Activated CD8-positive, alpha-beta T cell treated with anti-CD3 and anti-CD28 coated beads for 36 hours (primary cell): Measurements from ENCODE around the gene LGR4. TPM values are rescaled to one million over a fixed set of nuclear protein-coding genes. Genes with fewer than 3 reads are reported as not detected.
"Not testable (repeated sequence)": the region's sequence is repeated elsewhere in the genome, so short reads cannot be mapped to it uniquely, and the experiment has no call there.

Experiments used
- ATAC-seq: fragments of 200-7000 bp; cut with Tn5 transposase; one replicate; pipeline ENCODE4 v1.10.0; 2021; ENCODE audit warnings: mild to moderate bottlenecking, moderate library complexity
- CTCF ChIA-PET: fragments of 350-600 bp; sonication (Branson Sonifier 250); formaldehyde crosslinking; loops from one replicate; lab custom pipeline; 2021; ENCODE audit warnings: antibody characterized with exemption; lab: Charles Lee
- POLR2A ChIA-PET: fragments of 350-600 bp; sonication (Branson Sonifier 250); formaldehyde crosslinking; loops from one replicate; lab custom pipeline; 2021; ENCODE audit warnings: antibody characterized with exemption; lab: Charles Lee
- DNase-seq: peaks from one replicate; pipeline ENCODE4 v3.0.0-alpha.2; 2020
- H3K27ac Mint-ChIP-seq: one replicate; pipeline ENCODE4 v1.8.0; 2021; ENCODE audit warnings: mild to moderate bottlenecking, mixed read lengths
- H3K27me3 Mint-ChIP-seq: one replicate; pipeline ENCODE4 v1.8.0; 2021; ENCODE audit warnings: mixed read lengths
- H3K36me3 Mint-ChIP-seq: one replicate; pipeline ENCODE4 v1.8.0; 2021; ENCODE audit warnings: low read depth, mixed read lengths
- H3K4me1 Mint-ChIP-seq: one replicate; pipeline ENCODE4 v1.8.0; 2021; ENCODE audit warnings: low read depth, mixed read lengths
- H3K4me3 Mint-ChIP-seq: one replicate; pipeline ENCODE4 v1.8.0; 2021; ENCODE audit warnings: mild to moderate bottlenecking, moderate library complexity, mixed read lengths
- H3K9me3 Mint-ChIP-seq: one replicate; pipeline ENCODE4 v1.8.0; 2021; ENCODE audit warnings: mixed read lengths
- CTCF ChIP-seq: fragments of 200-600 bp; IDR thresholded peaks from one replicate; pipeline ENCODE4 v1.8.0; 2022; ENCODE audit warnings: antibody characterized with exemption, mild to moderate bottlenecking
- intact Hi-C: fragments of 100-400 bp; cut with micrococcal nuclease; formaldehyde crosslinking; loops from one replicate; pipeline ENCODE4 v1.10.0; 2022
- total RNA-seq, 2 experiments: library from RNA; stranded (reverse); gene quantifications; one replicate each; pipeline ENCODE4 v1.2.3, GENCODE V29; 2021

LGR4 gene
- total RNA-seq, 2 experiments from 2014 or later = 0.09 TPM; not detected in 1

- DNase-seq (no peak), ATAC-seq (no peak)
- no peaks in the 10 kb centered on the region for H3K27me3 Mint-ChIP-seq
- no peak overlapping the region for H3K4me3 Mint-ChIP-seq
- H3K27ac Mint-ChIP-seq = no peak overlapping the region
- no peak for TF ChIP-seq CTCF
- no peaks in the 10 kb centered on the region for H3K9me3 Mint-ChIP-seq
- H3K4me1 Mint-ChIP-seq = no peaks in the 10 kb centered on the region
- ChIA-PET CTCF (no interaction called here), POLR2A (no interaction called here)
- peaks cover 11% of the 10 kb centered on the region for H3K36me3 Mint-ChIP-seq
- intact Hi-C loops = no loop called here
Measured at GRCh38 chr11:27347359-27348339, 124.9 kb downstream of the LGR4 start.

DNA sequence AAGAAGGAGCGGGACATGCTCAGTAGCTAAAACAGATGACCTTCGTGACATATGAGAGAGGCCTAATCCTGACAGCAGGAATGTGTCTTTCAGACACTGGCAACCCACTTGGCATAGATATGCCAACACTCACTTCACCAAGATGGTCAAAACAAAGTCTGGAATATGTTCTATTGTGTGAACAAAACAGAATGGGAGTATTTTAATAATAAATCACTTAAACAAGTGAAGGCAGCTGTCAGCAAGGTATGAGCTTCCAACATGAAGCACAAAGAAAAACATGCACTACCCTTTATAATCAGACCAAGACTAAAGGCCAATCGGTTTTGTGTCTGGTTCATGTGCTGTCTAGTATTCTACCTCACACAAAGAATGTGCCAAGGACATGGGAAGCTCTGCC is 132.6 kb downstream of the LGR4 start:
- no peak for TF ChIP-seq CTCF

GRCh38 chr11:27334764-27335163 is 137.8 kb downstream of the LGR4 start:
- not testable (repeated sequence) for H3K27me3 Mint-ChIP-seq, H3K9me3 Mint-ChIP-seq, DNase-seq

More for the DNA sequence above, 132.6 kb downstream of the LGR4 start:
- Mint-ChIP-seq H3K36me3 (peaks cover 2% of the 10 kb centered on the region), H3K9me3 (no peaks in the 10 kb centered on the region), H3K27ac (no peak overlapping the region), H3K4me3 (no peak overlapping the region), H3K27me3 (no peaks in the 10 kb centered on the region), H3K4me1 (no peaks in the 10 kb centered on the region)
- ChIA-PET CTCF (interaction anchor here (0.7 kb wide), 1 partner anchor 42 kb away, joined by 3 read pairs; no protein-coding TSS in a partner anchor), POLR2A (interaction anchor here (0.5 kb wide), 1 partner anchor 164 kb away, joined by 3 read pairs; no protein-coding TSS in a partner anchor)
- no peak for ATAC-seq
- intact Hi-C loops = no loop called here
- DNase-seq = no peak

DNA sequence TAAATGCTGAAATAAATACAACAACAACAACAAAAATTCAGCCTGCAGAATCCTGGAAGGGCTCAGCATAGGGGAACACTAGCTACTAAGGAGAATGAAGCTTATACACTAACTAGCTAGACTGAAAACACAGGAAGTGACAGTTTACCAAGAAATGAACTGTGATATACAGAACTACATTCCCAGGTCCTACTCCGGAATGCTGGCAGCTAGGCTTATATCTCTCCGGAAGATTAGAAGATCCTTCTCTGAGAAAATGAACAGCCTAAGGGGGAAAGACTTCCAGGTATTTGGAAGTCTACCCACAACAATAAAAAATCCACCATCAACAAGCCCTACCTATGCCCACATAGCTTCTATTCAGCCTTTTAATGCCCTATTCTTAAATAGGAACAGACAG is 140.6 kb downstream of the LGR4 start:
- peaks cover 6% of the 10 kb centered on the region for H3K36me3 Mint-ChIP-seq
- peaks cover 1% of the 10 kb centered on the region for H3K9me3 Mint-ChIP-seq
- H3K27me3 Mint-ChIP-seq = no peaks in the 10 kb centered on the region
- CTCF ChIA-PET = no interaction called here
- intact Hi-C loops = no loop called here
- H3K4me1 Mint-ChIP-seq = no peaks in the 10 kb centered on the region
- DNase-seq = no peak
- no peak for TF ChIP-seq CTCF
- H3K27ac Mint-ChIP-seq = no peak overlapping the region
- H3K4me3 Mint-ChIP-seq = no peak overlapping the region
- ATAC-seq = no peak
- POLR2A ChIA-PET = no interaction called here

More at GRCh38 chr11:27334764-27335163, 137.8 kb downstream of the LGR4 start:
- ATAC-seq, POLR2A ChIA-PET, H3K4me3 Mint-ChIP-seq, H3K36me3 Mint-ChIP-seq, intact Hi-C loops, H3K4me1 Mint-ChIP-seq, CTCF ChIA-PET, H3K27ac Mint-ChIP-seq: not testable (repeated sequence)

DNA sequence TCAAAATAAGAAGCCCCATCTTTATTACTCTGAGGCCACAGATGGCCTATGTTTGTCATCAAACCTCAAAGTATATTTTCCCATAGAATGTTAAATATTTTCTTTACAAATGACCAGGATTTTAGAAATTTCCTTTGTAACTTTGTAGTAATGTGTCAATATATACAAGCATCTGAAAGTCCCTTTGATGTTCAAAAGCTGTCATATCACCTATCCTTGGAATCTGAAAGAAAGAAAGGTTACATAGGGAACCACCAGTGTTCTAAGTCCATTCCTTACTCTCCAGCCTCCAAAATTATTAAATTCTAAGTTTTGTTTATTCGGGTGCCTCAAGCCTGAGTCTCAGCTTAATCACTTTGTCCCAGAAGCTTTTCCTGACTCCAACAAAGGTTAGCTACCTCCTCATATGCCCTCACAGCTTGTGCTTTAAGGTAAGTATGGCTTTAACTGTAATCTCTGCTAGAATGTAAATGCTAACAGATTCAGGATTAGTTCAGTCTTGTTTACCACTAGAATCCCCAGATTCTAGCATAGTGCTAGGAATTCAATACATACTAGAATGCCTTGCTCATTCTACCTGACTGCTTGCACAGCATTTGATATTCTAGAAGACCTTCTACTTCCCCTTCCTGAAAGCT is 141.8 kb downstream of the LGR4 start:
- ChIA-PET CTCF (interaction anchor here (1.0 kb wide), 1 partner anchor 34 kb away, joined by 3 read pairs; no protein-coding TSS in a partner anchor), POLR2A (no interaction called here)
- Mint-ChIP-seq H3K9me3 (peaks cover 6% of the 10 kb centered on the region), H3K27me3 (no peaks in the 10 kb centered on the region), H3K4me3 (no peak overlapping the region), H3K27ac (no peak overlapping the region), H3K36me3 (peaks cover 6% of the 10 kb centered on the region), H3K4me1 (no peaks in the 10 kb centered on the region)
- DNase-seq (no peak), ATAC-seq (no peak)
- intact Hi-C loops = no loop called here
- no peak for TF ChIP-seq CTCF
